Astrocyte (in vitro differentiated cells and primary cell): ENCODE data around the gene COX7A2. TPM values are rescaled to one million over a fixed set of nuclear protein-coding genes. Genes with fewer than 3 reads are reported as not detected.

Experiments
- DNase-seq: peaks from one replicate; pipeline ENCODE4 v3.0.0-alpha.2; 2010; ENCODE audit warnings: low read depth
- FAIRE-seq: peaks from 2 replicates; lab custom pipeline; 2011; peaks lifted over from hg19 to GRCh38; lab: Jason Lieb, UNC
- H2AFZ ChIP-seq: 2 replicates; pipeline ENCODE4 v1.6.0; 2012; ENCODE audit warnings: low read depth, low read length, inconsistent platforms
- H3K27ac ChIP-seq: 2 replicates; pipeline ENCODE4 v1.5.1; 2011; ENCODE audit warnings: low read depth, low read length, inconsistent platforms
- H3K27me3 ChIP-seq: 2 replicates; pipeline ENCODE4 v1.6.0; 2011; ENCODE audit warnings: low read length, inconsistent platforms; ENCODE audit not compliant: insufficient read depth
- H3K36me3 ChIP-seq: 2 replicates; pipeline ENCODE4 v1.5.1; 2011; ENCODE audit warnings: low read length, inconsistent platforms; ENCODE audit not compliant: insufficient read depth
- H3K4me1 ChIP-seq: 2 replicates; pipeline ENCODE4 v1.5.1; 2011; ENCODE audit warnings: low read length, inconsistent platforms; ENCODE audit not compliant: insufficient read depth
- H3K4me2 ChIP-seq: 2 replicates; pipeline ENCODE4 v1.6.0; 2012; ENCODE audit warnings: low read length, inconsistent platforms
- H3K4me3 ChIP-seq: 2 replicates; pipeline ENCODE4 v1.5.1; 2011; ENCODE audit warnings: low read depth, mild to moderate bottlenecking, low read length, inconsistent platforms; ENCODE audit not compliant: insufficient read depth
- H3K79me2 ChIP-seq: 2 replicates; pipeline ENCODE4 v1.6.0; 2012; ENCODE audit warnings: mild to moderate bottlenecking, low read length, inconsistent platforms; ENCODE audit not compliant: insufficient read depth
- H3K9ac ChIP-seq: 2 replicates; pipeline ENCODE4 v1.6.0; 2012; ENCODE audit warnings: mild to moderate bottlenecking, low read length, inconsistent platforms
- H3K9me3 ChIP-seq: 2 replicates; pipeline ENCODE4 v1.5.1; 2012; ENCODE audit warnings: low read depth, mild to moderate bottlenecking, low read length, inconsistent platforms; ENCODE audit not compliant: insufficient read depth
- H4K20me1 ChIP-seq: 2 replicates; pipeline ENCODE4 v1.6.0; 2012; ENCODE audit warnings: low read length, inconsistent platforms; ENCODE audit not compliant: insufficient read depth
- H3K27ac Mint-ChIP-seq: one replicate; pipeline ENCODE4 v1.8.0; 2021; ENCODE audit warnings: mild to moderate bottlenecking, mixed read lengths; ENCODE audit not compliant: unreplicated experiment
- H3K27me3 Mint-ChIP-seq: one replicate; pipeline ENCODE4 v1.8.0; 2021; ENCODE audit warnings: low read depth, mixed read lengths; ENCODE audit not compliant: unreplicated experiment
- H3K36me3 Mint-ChIP-seq: one replicate; pipeline ENCODE4 v1.8.0; 2021; ENCODE audit warnings: low read depth, mixed read lengths; ENCODE audit not compliant: unreplicated experiment
- H3K4me1 Mint-ChIP-seq: one replicate; pipeline ENCODE4 v1.8.0; 2021; ENCODE audit warnings: low read depth, mixed read lengths; ENCODE audit not compliant: unreplicated experiment
- H3K4me3 Mint-ChIP-seq: one replicate; pipeline ENCODE4 v1.8.0; 2021; ENCODE audit warnings: mild to moderate bottlenecking, moderate library complexity, mixed read lengths; ENCODE audit not compliant: unreplicated experiment
- H3K9me3 Mint-ChIP-seq: one replicate; pipeline ENCODE4 v1.8.0; 2021; ENCODE audit warnings: mild to moderate bottlenecking, mixed read lengths; ENCODE audit not compliant: unreplicated experiment
- CTCF ChIP-seq: IDR thresholded peaks from 2 replicates; pipeline ENCODE4 v1.5.1; 2011; ENCODE audit warnings: low read depth, mild to moderate bottlenecking, inconsistent platforms, low read length, moderate library complexity; ENCODE audit not compliant: insufficient read depth
- EZH2 ChIP-seq: IDR thresholded peaks from 2 replicates; pipeline ENCODE4 v1.6.1; 2012; ENCODE audit warnings: mild to moderate bottlenecking, low read length, inconsistent platforms; ENCODE audit not compliant: insufficient read depth
- total RNA-seq: library from RNA; stranded (reverse); gene quantifications from 2 replicates; pipeline ENCODE4 v1.2.1, GENCODE V29; 2021

Gene COX7A2
- total RNA-seq, 1 donor from 2014 or later = 463 TPM

- H3K79me2 ChIP-seq = no peaks in the 10 kb centered on the region
- Mint-ChIP-seq H3K36me3 (no peaks in the 10 kb centered on the region), H3K27me3 (no peaks in the 10 kb centered on the region), H3K9me3 (no peaks in the 10 kb centered on the region), H3K4me3 (no peak overlapping the region), H3K27ac (no peak overlapping the region), H3K4me1 (peaks cover 15% of the 10 kb centered on the region)
- no peaks in the 10 kb centered on the region for H3K36me3 ChIP-seq
- H3K4me1 ChIP-seq = peaks cover 14% of the 10 kb centered on the region
- H3K9me3 ChIP-seq = no peaks in the 10 kb centered on the region
- FAIRE-seq (no peak), DNase-seq (no peak)
- H3K4me3 ChIP-seq = no peak overlapping the region
- TF ChIP-seq CTCF (no peak), EZH2 (no peak)
- H2AFZ ChIP-seq = no peak overlapping the region
- no peak overlapping the region for H3K27ac ChIP-seq
- H3K9ac ChIP-seq = no peak overlapping the region
- no peak overlapping the region for H3K4me2 ChIP-seq
- no peaks in the 10 kb centered on the region for H4K20me1 ChIP-seq
- no peaks in the 10 kb centered on the region for H3K27me3 ChIP-seq
Observed at GRCh38 chr6:75219263-75219662, 24.3 kb downstream of the COX7A2 start.

- no peaks in the 10 kb centered on the region for H3K36me3 ChIP-seq
- H3K27me3 Mint-ChIP-seq = no peaks in the 10 kb centered on the region
- H3K9me3 Mint-ChIP-seq = no peaks in the 10 kb centered on the region
- no peak overlapping the region for H2AFZ ChIP-seq
- TF ChIP-seq EZH2 = no peak
- TF ChIP-seq CTCF = no peak
- H3K27ac ChIP-seq = peak overlapping the region; percentile 10
- H3K4me3 Mint-ChIP-seq = no peak overlapping the region
- DNase-seq (peak; percentile 54), FAIRE-seq (peak; percentile 74)
- H3K79me2 ChIP-seq = no peaks in the 10 kb centered on the region
- H3K4me1 Mint-ChIP-seq = peaks cover 7% of the 10 kb centered on the region
- H3K27ac Mint-ChIP-seq = peak overlapping the region; percentile 50
- no peak overlapping the region for H3K9ac ChIP-seq
- H3K36me3 Mint-ChIP-seq = no peaks in the 10 kb centered on the region
- H3K4me2 ChIP-seq = peak overlapping the region; percentile 70
- H3K4me1 ChIP-seq = peaks cover 8% of the 10 kb centered on the region
- H3K4me3 ChIP-seq = no peak overlapping the region
- H3K9me3 ChIP-seq = no peaks in the 10 kb centered on the region
- H4K20me1 ChIP-seq = no peaks in the 10 kb centered on the region
- no peaks in the 10 kb centered on the region for H3K27me3 ChIP-seq
Observed at GRCh38 chr6:75217193-75217592, 26.4 kb downstream of the COX7A2 start.

- H2AFZ ChIP-seq = no peak overlapping the region
- H3K9ac ChIP-seq = no peak overlapping the region
- H3K9me3 ChIP-seq = no peaks in the 10 kb centered on the region
- no peaks in the 10 kb centered on the region for H3K79me2 ChIP-seq
- Mint-ChIP-seq H3K9me3 (no peaks in the 10 kb centered on the region), H3K4me1 (peaks cover 11% of the 10 kb centered on the region), H3K27ac (no peak overlapping the region), H3K27me3 (no peaks in the 10 kb centered on the region), H3K36me3 (no peaks in the 10 kb centered on the region), H3K4me3 (no peak overlapping the region)
- H4K20me1 ChIP-seq = no peaks in the 10 kb centered on the region
- H3K4me1 ChIP-seq = peaks cover 8% of the 10 kb centered on the region
- H3K36me3 ChIP-seq = no peaks in the 10 kb centered on the region
- TF ChIP-seq EZH2 (no peak), CTCF (no peak)
- peaks cover 2% of the 10 kb centered on the region for H3K27me3 ChIP-seq
- no peak overlapping the region for H3K4me2 ChIP-seq
- no peak overlapping the region for H3K4me3 ChIP-seq
- FAIRE-seq (no peak), DNase-seq (no peak)
- no peak overlapping the region for H3K27ac ChIP-seq
Observed at GRCh38 chr6:75215291-75215690, 28.3 kb downstream of the COX7A2 start.
